Effector memory CD4-positive, alpha-beta T cell (primary cell): ENCODE data around the gene CREB5.

Experiments used
- DNase-seq, 3 donors: peaks; one replicate each; pipeline ENCODE4 v3.0.0-alpha.2; 2020
- H3K27ac ChIP-seq: 2 replicates; pipeline ENCODE4 v1.7.0; 2013; ENCODE audit warnings: mild to moderate bottlenecking, low read length, moderate library complexity; ENCODE audit not compliant: insufficient read depth, poor library complexity, severe bottlenecking
- H3K27me3 ChIP-seq: replicated peaks from 2 replicates; pipeline ENCODE4 v1.7.0; 2013; ENCODE audit warnings: mild to moderate bottlenecking, low read length; ENCODE audit not compliant: insufficient read depth, control insufficient read depth, poor library complexity, severe bottlenecking
- H3K36me3 ChIP-seq: 2 replicates; pipeline ENCODE4 v1.7.0; 2013; ENCODE audit warnings: mild to moderate bottlenecking, low read length, moderate library complexity; ENCODE audit not compliant: control insufficient read depth, insufficient read depth
- H3K4me1 ChIP-seq: 2 replicates; pipeline ENCODE4 v1.7.0; 2013; ENCODE audit warnings: low read length, mild to moderate bottlenecking; ENCODE audit not compliant: control insufficient read depth, insufficient read depth, poor library complexity, severe bottlenecking
- H3K4me3 ChIP-seq: 2 replicates; pipeline ENCODE4 v1.7.0; 2013; ENCODE audit warnings: low read length, low read depth, mild to moderate bottlenecking; ENCODE audit not compliant: insufficient read depth, poor library complexity, severe bottlenecking
- H3K9me3 ChIP-seq: 2 replicates; pipeline ENCODE4 v1.7.0; 2013; ENCODE audit warnings: mild to moderate bottlenecking, low read length, moderate library complexity; ENCODE audit not compliant: control insufficient read depth

Gene CREB5

DNA sequence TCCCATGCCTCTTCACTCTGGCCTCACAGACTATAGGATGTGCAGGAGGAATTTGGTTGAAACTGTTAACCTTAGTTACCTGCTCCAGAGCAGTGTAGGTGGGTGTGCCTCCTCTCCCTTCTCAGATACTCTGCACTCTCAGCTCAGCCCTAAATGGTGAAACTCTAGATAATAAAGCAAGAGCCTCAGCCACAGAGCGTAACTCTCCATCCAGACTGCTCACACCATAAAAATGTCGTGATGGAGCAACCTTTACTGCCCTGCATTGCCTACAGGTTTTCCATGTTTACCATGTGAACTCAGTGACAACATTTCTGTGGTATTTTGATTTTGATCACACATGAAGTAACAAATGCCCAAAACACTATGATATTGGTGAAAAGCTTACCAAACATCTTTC is 227.7 kb downstream of the CREB5 start:
- Histone ChIP-seq H3K4me3 (no peak overlapping the region), H3K27ac (no peak overlapping the region), H3K9me3 (no peaks in the 10 kb centered on the region), H3K27me3 (no peaks in the 10 kb centered on the region), H3K36me3 (no peaks in the 10 kb centered on the region), H3K4me1 (no peaks in the 10 kb centered on the region)
- no peak for DNase-seq

DNA sequence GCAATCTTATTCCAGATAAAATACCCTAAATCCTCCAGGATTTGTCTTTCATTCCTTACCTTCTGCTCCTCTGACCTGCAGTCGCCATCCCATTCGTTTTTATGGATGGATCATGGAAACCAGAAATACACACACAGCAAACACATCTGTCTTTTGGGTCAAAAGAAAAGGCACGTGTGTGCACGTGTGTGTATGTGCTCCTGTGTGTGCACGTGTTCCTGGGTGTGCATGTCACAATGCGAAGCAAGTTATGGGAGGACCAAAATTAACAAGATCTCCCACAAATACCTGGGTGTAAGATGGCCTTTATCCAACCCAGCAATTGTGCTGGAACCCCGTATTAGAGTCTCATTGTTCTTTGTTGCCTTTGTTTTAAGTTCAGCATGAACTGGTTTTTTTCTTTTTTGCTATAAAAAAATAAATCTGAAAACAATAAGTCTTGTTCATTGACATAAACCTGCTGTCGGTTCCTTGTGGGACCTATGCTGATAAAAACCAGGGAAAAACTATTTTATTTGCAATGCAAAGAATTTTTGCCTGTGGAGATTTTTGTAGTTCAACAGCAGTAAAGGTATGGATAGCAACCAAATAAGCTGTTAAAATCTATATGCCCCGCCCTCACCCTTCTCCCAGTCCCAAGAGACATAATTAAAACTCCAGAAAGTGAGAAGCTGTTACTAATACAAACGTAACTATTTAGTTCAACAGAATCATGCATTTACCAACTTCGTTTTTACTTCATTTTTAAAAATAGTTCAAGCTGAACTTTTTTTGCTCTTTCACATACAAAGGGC is 229.6 kb downstream of the CREB5 start:
- DNase-seq = no peak
- no peaks in the 10 kb centered on the region for H3K36me3 ChIP-seq
- H3K27me3 ChIP-seq = no peaks in the 10 kb centered on the region

DNA sequence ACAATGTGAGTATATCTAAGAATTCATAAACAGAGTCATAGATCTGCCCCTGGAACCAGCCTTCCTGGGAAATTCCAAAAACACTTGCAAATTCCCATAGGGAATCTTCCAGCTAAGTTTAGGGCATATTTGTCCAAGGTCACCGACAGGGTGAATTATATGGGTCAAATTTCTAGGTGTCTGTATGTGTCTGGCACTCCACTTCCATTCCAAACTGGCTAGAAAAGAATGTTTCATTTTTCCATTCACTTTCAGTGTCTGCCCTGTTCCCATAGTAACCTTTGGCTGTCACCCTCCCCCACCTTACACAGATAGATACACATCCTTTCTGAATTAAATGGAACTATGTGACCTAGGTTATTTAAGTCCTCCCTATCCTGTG is 230.9 kb downstream of the CREB5 start:
- Histone ChIP-seq H3K4me1 (no peaks in the 10 kb centered on the region), H3K27me3 (no peaks in the 10 kb centered on the region), H3K36me3 (no peaks in the 10 kb centered on the region), H3K27ac (no peak overlapping the region), H3K9me3 (no peaks in the 10 kb centered on the region), H3K4me3 (no peak overlapping the region)
- DNase-seq = no peak

More for the DNA sequence above, 229.6 kb downstream of the CREB5 start:
- no peak overlapping the region for H3K4me3 ChIP-seq
- H3K27ac ChIP-seq = no peak overlapping the region
- H3K9me3 ChIP-seq = no peaks in the 10 kb centered on the region
- H3K4me1 ChIP-seq = no peaks in the 10 kb centered on the region

DNA sequence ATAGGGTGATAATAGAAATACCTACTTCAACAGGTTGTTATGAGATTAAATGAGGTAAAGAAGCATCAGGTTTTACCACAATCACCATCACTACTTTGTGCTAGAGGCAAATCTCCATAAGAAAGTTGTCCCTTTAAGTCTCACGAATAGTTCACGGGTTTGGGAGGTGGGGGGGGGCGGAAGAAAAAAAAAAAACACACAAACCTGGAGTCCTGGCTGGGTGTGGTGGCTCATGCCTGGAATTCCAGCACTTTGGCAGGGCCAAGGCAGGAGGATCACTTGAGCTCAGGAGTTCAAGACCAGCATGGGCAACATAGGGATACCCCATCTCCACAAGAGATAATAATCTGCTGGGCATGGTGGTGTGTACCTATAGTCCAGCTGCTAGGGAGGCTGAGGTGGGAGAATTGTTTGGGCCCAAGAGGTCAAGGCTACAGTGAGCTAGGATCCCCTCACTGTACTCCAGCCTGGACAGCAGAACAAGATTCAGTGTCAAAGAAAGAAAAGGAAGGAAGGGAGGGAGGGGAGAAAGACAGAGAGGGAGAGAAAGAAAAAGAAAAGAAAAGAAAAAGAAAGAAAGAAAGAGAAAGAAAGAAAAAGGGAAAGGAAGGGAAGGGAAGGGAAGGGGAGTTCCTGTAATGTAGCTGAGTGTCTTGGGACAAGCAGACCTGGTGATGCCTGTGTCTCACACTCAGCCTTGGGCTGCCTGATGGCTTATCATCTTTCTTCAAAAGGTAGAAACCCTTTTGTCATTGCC is 231.4 kb downstream of the CREB5 start:
- H3K27ac ChIP-seq = no peak overlapping the region

DNA sequence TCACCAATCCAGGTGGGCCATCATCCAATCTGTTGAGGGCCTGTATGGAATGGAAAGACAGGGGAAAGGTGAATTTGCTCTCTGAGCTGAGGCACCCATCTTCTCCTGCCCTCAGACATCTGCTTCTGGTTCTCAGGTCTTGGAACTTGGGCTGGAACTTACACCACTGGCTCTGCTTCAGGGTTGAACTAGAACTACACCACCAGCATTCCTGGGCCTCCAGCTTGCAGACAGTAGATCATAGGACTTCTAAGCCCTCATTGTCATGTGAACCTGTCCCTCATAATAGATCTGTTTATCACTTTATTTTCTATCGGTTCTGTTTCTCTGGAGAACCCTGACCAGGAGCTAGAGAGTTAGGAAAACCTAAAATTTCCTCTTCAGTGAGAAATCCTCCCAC is 233.5 kb downstream of the CREB5 start:
- H3K27me3 ChIP-seq = no peaks in the 10 kb centered on the region
- H3K4me3 ChIP-seq = no peak overlapping the region
- no peak for DNase-seq
- H3K27ac ChIP-seq = no peak overlapping the region
- no peaks in the 10 kb centered on the region for H3K9me3 ChIP-seq
- H3K4me1 ChIP-seq = no peaks in the 10 kb centered on the region
- H3K36me3 ChIP-seq = no peaks in the 10 kb centered on the region

More for the DNA sequence above, 231.4 kb downstream of the CREB5 start:
- Histone ChIP-seq H3K4me3 (no peak overlapping the region), H3K36me3 (no peaks in the 10 kb centered on the region), H3K4me1 (no peaks in the 10 kb centered on the region), H3K9me3 (no peaks in the 10 kb centered on the region), H3K27me3 (no peaks in the 10 kb centered on the region)
- no peak for DNase-seq

DNA sequence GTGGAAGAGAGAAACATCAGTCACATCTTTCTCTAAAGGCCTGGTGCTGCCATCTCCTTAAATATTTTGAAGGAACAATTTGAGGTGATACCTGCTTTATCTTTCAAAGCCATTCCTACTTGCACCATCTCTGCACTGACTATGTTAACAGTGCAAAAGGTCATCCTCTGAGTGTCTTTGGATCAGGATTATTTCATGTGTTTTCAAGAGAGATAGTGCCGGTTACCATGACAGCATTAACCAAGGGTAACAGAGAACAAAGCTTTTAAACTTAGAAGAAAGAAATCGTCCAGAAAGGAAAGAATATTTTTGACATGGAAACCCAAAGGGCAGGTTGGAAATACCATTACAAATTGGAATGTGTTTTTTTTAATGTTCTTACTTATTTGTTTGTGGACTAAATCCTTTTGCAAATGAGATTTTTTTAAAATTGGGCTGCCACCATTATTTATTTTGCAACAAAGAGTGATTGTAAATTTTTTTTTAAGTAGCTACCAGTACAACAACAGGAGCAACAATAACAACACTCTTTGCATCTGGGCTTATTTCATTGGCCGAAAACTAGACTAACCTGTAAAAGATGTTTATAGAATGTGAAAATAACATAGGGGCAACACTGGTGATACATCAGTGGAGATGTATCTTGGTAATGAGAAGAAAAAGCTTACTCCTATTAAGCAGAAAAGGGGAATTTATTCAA is 234.2 kb downstream of the CREB5 start:
- no peak overlapping the region for H3K4me3 ChIP-seq
- H3K27ac ChIP-seq = no peak overlapping the region
- DNase-seq = no peak
- H3K27me3 ChIP-seq = no peaks in the 10 kb centered on the region
- H3K36me3 ChIP-seq = no peaks in the 10 kb centered on the region
- no peaks in the 10 kb centered on the region for H3K9me3 ChIP-seq
- H3K4me1 ChIP-seq = no peaks in the 10 kb centered on the region

DNA sequence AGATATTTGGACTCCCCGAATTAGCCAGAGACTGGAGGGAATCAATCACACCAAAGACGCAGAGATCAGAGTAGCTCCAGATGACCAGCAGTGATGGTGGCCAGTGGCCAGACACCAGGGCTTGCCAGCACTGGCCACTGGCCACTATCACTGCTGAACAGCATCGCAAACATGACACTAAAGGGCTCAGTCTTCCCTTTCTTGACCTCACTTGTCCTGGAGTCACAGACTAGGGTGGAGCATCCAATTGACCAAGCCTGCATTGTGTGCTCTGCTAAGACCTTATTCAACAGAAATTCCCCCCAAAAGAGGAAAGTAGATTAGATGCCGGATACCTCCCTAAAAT is 234.7 kb downstream of the CREB5 start:
- no peaks in the 10 kb centered on the region for H3K9me3 ChIP-seq
- H3K4me1 ChIP-seq = no peaks in the 10 kb centered on the region
- no peaks in the 10 kb centered on the region for H3K36me3 ChIP-seq
- no peak overlapping the region for H3K27ac ChIP-seq
- no peaks in the 10 kb centered on the region for H3K27me3 ChIP-seq
- no peak for DNase-seq
- H3K4me3 ChIP-seq = no peak overlapping the region

DNA sequence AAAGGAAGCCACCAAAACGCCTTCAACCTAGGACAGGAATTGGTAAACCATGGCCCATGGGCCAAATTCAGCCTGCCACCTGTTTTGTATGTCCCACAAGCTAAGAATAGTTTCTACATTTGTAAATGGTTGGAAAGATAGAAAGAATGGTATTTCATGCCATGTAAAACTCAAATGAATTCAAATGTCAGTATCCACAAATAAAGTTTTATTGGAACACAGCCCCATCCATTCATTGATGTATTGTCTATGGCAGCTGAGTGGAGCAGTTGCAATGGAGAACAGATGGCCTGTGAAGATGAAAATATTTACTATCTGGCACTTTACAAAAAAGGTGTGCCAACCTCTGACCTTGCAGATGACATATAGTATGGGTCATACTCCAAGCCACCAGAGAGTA is 236.9 kb downstream of the CREB5 start:
- Histone ChIP-seq H3K27me3 (no peaks in the 10 kb centered on the region), H3K4me1 (no peaks in the 10 kb centered on the region), H3K27ac (no peak overlapping the region), H3K36me3 (no peaks in the 10 kb centered on the region), H3K4me3 (no peak overlapping the region), H3K9me3 (no peaks in the 10 kb centered on the region)
- no peak for DNase-seq

DNA sequence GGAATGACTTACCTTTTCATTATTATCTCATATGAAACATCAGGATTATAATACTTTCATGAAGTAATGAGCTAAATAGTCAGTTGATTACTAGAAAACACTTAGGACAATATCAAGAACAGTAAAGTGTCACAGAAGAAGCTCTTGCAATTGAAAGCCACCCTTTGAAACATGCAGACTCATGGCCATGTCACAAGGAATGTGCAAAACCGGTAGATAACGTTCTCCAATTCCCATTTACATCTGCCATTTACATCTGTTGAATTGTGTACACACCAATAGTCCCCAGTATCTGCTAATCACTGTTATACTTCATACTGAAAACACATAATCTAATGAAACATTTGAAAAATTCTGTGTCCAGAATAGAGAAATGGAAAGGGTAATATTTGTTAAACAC is 237.5 kb downstream of the CREB5 start:
- no peaks in the 10 kb centered on the region for H3K36me3 ChIP-seq
- no peaks in the 10 kb centered on the region for H3K9me3 ChIP-seq
- no peak for DNase-seq
- no peak overlapping the region for H3K4me3 ChIP-seq
- H3K4me1 ChIP-seq = no peaks in the 10 kb centered on the region
- no peak overlapping the region for H3K27ac ChIP-seq
- H3K27me3 ChIP-seq = no peaks in the 10 kb centered on the region

DNA sequence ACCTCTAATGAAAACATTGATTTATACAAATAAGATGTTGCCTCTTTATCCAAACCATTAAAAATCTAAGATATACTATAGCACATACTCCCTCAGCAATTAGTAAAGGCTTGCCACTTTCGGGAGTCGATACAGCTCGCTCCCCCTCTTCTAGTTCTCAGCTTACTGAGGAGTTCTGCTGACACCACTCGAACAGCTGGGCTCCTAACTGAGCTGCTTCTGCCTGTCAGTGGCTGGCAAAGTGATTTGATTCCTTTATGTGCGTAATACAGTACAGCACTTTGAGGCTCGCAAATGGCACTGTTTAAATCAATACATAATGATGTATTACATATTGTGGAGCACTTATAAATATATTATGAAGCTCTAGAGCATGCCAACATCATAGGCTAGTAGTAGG is 241.8 kb downstream of the CREB5 start:
- Histone ChIP-seq H3K27me3 (no peaks in the 10 kb centered on the region), H3K4me3 (no peak overlapping the region), H3K9me3 (no peaks in the 10 kb centered on the region), H3K4me1 (no peaks in the 10 kb centered on the region), H3K27ac (no peak overlapping the region), H3K36me3 (no peaks in the 10 kb centered on the region)
- no peak for DNase-seq
